ENCODE measurements around the gene ZBTB20. TPM values are rescaled to one million over a fixed set of nuclear protein-coding genes. Genes with fewer than 3 reads are reported as not detected.

ZBTB20 gene
- total and polyA plus RNA-seq, 8 donors = 0.15 to 149 (median 38.5) TPM

- H3K4me1 ChIP-seq = no peaks in the 10 kb centered on the region
- H3K36me3 ChIP-seq = peaks cover 0 to 8% (median 0%) of the 10 kb centered on the region in 4 donors
- TF ChIP-seq EP300 (IDR thresholded peaks at IDR 0.05) (no peak), POLR2A (IDR thresholded peaks at IDR 0.05) (no peak), POLR2AphosphoS5 (IDR thresholded peaks at IDR 0.05) (no peak), CTCF (IDR thresholded peaks at IDR 0.05) (no peak)
- H3K9me3 ChIP-seq = peaks cover 0 to 3% (median 0%) of the 10 kb centered on the region in 4 donors
- intact Hi-C loops (cut with DNase I; ENCODE audit: low total_unique reads) = no loop called here
- H3K4me3 ChIP-seq = no peak overlapping the region
- no peaks in the 10 kb centered on the region for H3K27me3 ChIP-seq
- 91 to 100% (median 94%) methylated on average over 2 of the region's 2 CpGs for WGBS, 5 donors
- no peak overlapping the region for H3K27ac ChIP-seq
- no peak for DNase-seq
These were observed 148.0 kb downstream of the ZBTB20 start for GRCh38 chr3:114998971-114999579.

DNA sequence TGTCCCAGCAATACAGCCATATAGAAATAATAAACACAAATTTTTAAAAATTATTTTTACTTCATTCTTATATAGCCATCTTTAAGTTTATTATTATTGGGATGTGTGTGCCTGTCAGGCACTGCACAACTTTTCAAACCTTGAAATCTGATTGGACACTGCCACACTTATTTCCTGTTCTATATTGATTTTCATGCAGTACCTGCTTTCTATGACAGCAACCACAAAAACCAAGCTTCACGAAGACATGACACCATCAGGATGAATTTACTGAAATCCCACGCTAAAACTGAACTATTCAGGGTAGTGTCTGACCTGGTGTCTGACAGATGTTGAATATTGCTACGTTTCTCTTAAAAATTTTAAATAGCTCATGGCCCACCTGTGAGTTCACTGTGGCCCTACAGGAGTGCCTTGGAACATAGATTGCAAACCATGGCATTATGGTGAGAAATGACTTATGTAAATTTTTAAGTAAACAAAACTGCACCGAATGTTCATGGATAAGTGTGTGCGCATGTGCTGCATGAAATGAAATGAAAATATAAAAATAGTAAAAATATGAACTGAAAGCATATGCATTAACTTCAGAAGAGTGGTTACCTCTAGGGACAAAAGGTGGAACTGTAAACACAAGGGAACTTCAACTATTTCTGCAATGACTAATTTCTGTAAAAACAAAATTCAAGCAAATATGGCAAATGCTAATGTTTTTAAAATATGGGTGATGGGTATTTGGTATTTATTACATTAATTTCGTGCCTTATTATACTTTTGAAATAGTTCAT is 152.3 kb downstream of the ZBTB20 start:
- Histone ChIP-seq H3K4me3 (no peak overlapping the region), H3K27me3 (no peaks in the 10 kb centered on the region), H3K27ac (no peak overlapping the region), H3K36me3 (no peaks in the 10 kb centered on the region), H3K9me3 (no peaks in the 10 kb centered on the region), H3K4me1 (no peaks in the 10 kb centered on the region)
- DNase-seq = no peak
- intact Hi-C loops (cut with DNase I; ENCODE audit: low total_unique reads) = no loop called here
- TF ChIP-seq CTCF (IDR thresholded peaks at IDR 0.05) (no peak), POLR2AphosphoS5 (IDR thresholded peaks at IDR 0.05) (no peak), POLR2A (IDR thresholded peaks at IDR 0.05) (no peak), EP300 (IDR thresholded peaks at IDR 0.05) (no peak)
- WGBS, 5 donors = 82 to 87% (median 87%) methylated on average over 6 of the region's 6 CpGs

DNA sequence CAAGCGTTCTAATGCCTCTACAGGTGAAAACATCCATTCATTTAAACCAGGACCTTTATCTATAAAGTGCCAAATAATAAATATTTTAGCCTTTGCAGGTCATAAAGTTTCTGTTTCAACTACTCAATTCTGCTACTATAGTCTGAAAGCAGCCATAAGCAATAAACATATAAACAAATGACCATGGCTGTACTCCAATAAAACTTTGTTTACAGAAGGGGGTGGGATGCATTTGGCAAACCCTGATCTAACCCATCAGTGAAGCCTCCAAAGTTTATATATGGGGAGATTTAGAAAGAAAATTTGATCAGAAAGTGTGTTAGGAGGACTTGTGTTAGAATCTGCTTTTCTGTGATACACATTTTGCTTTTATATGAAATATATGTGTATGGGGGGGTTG is 161.3 kb downstream of the ZBTB20 start:
- intact Hi-C loops (cut with DNase I; ENCODE audit: low total_unique reads) = no loop called here
- no peak overlapping the region for H3K4me3 ChIP-seq
- H3K9me3 ChIP-seq = no peaks in the 10 kb centered on the region
- 69 to 93% (median 88%) methylated on average over 1 of the region's 1 CpG for WGBS, 5 donors
- no peaks in the 10 kb centered on the region for H3K36me3 ChIP-seq
- H3K27ac ChIP-seq = no peak overlapping the region
- no peaks in the 10 kb centered on the region for H3K27me3 ChIP-seq
- TF ChIP-seq EP300 (IDR thresholded peaks at IDR 0.05) (no peak), POLR2A (IDR thresholded peaks at IDR 0.05) (no peak), POLR2AphosphoS5 (IDR thresholded peaks at IDR 0.05) (no peak), CTCF (IDR thresholded peaks at IDR 0.05) (no peak)
- no peaks in the 10 kb centered on the region for H3K4me1 ChIP-seq
- DNase-seq = no peak

DNA sequence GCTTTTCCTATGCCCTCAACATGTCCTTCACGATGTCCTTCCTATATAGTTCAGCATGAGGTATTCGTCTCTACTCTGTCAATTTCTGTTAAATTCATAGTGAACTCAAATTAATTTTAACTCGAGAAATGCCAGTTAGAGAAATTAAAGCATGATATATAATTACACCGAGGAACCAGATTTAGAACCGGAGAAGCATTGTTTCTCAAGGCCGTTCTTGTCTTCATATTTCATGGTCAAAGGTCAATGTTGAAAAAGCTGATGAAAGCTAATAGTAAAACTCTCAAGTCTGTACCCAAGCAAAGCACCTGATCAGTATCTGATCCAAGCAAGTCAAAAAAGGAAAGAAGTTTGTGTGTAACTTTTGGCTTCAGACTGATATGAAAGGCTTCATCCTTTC is 163.8 kb downstream of the ZBTB20 start:
- Histone ChIP-seq H3K4me3 (no peak overlapping the region), H3K27ac (no peak overlapping the region), H3K4me1 (no peaks in the 10 kb centered on the region), H3K27me3 (no peaks in the 10 kb centered on the region), H3K36me3 (no peaks in the 10 kb centered on the region), H3K9me3 (no peaks in the 10 kb centered on the region)
- DNase-seq = no peak
- no peak for TF ChIP-seq POLR2AphosphoS5 (IDR thresholded peaks at IDR 0.05)
- TF ChIP-seq EP300 (IDR thresholded peaks at IDR 0.05) = no peak
- TF ChIP-seq CTCF (IDR thresholded peaks at IDR 0.05) = no peak
- no peak for TF ChIP-seq POLR2A (IDR thresholded peaks at IDR 0.05)
- intact Hi-C loops (cut with DNase I; ENCODE audit: low total_unique reads) = no loop called here
- 82 to 94% (median 89%) methylated on average over 6 of the region's 6 CpGs for WGBS, 5 donors

All from stomach (tissue), 9 donors.